GM12873 (cell line): ENCODE measurements around the gene TAAR2.

Source experiments
- CTCF ChIP-seq: IDR thresholded peaks from 2 replicates; pipeline ENCODE4 v1.5.1; 2012; ENCODE audit warnings: low read depth, mild to moderate bottlenecking, moderate library complexity, low read length, control low read depth; ENCODE audit not compliant: insufficient read depth; ENCODE audit errors: missing control alignments

The TAAR2 gene

GRCh38 chr6:132633362-132633761 lies 9.3 kb upstream of the TAAR2 start:
- no peak for TF ChIP-seq CTCF

- no peak for TF ChIP-seq CTCF
These were observed 799 bp downstream of the TAAR2 start for GRCh38 chr6:132623106-132623845.

GRCh38 chr6:132616677-132617076 lies 7.4 kb downstream of the TAAR2 start:
- no peak for TF ChIP-seq CTCF

GRCh38 chr6:132614554-132614953 lies 9.5 kb downstream of the TAAR2 start:
- no peak for TF ChIP-seq CTCF

- no peak for TF ChIP-seq CTCF
These were observed 11.5 kb downstream of the TAAR2 start for GRCh38 chr6:132612449-132613108.

GRCh38 chr6:132611616-132612015 lies 12.5 kb downstream of the TAAR2 start:
- no peak for TF ChIP-seq CTCF

GRCh38 chr6:132607544-132608233 lies 16.4 kb downstream of the TAAR2 start:
- no peak for TF ChIP-seq CTCF
